PC-3 (cell line): ENCODE measurements around the gene TBC1D14. TPM values are rescaled to one million over a fixed set of nuclear protein-coding genes. Genes with fewer than 3 reads are reported as not detected.

Experiments used
- ATAC-seq: fragments of 200-7000 bp; cut with Tn5 transposase; 2 replicates; pipeline ENCODE4 v1.9.1; 2020; ENCODE audit warnings: mild to moderate bottlenecking, moderate library complexity
- BruUV-seq: library from RNA; stranded (reverse); fragments of 400-500 nt; replicated peaks from 2 replicates; lab custom pipeline; 2021; lab: Mats Ljungman, UMichigan
- CTCF ChIA-PET: fragments of 300-600 bp; sonication (Branson Sonifier 250); formaldehyde crosslinking; loops from one replicate; lab custom pipeline; 2022; ENCODE audit warnings: antibody characterized with exemption; lab: Charles Lee
- POLR2A ChIA-PET: fragments of 300-600 bp; sonication (Branson Sonifier 250); formaldehyde crosslinking; loops from one replicate; lab custom pipeline; 2022; ENCODE audit warnings: antibody characterized with exemption; ENCODE audit not compliant: unreplicated experiment; lab: Charles Lee
- DNase-seq: peaks from one replicate; pipeline ENCODE4 v3.0.0-alpha.2; 2015
- H2AFZ ChIP-seq: fragments of 300-600 bp; sonication (generic); 2 replicates; pipeline ENCODE4 v1.6.0; 2016; ENCODE audit warnings: antibody characterized with exemption, low read length
- H3F3A ChIP-seq: fragments of 300-600 bp; sonication (generic); one replicate; pipeline ENCODE4 v1.6.0; 2017; ENCODE audit warnings: antibody characterized with exemption, low read length, control low read depth, mild to moderate bottlenecking; ENCODE audit not compliant: unreplicated experiment
- H3K27ac ChIP-seq: fragments of 300-600 bp; sonication (generic); 2 replicates; pipeline ENCODE4 v1.5.1; 2016; ENCODE audit warnings: mild to moderate bottlenecking, low read length
- H3K27me3 ChIP-seq: fragments of 300-600 bp; sonication (generic); 2 replicates; pipeline ENCODE4 v1.6.1; 2016; ENCODE audit warnings: low read length, mixed read lengths
- H3K36me3 ChIP-seq: fragments of 300-600 bp; sonication (generic); 2 replicates; pipeline ENCODE4 v1.6.1; 2016; ENCODE audit warnings: low read depth, mixed run types, low read length, mixed read lengths
- H3K4me1 ChIP-seq: fragments of 300-600 bp; sonication (generic); 2 replicates; pipeline ENCODE4 v1.5.1; 2016; ENCODE audit warnings: low read length; ENCODE audit not compliant: insufficient read depth
- H3K4me2 ChIP-seq: fragments of 300-600 bp; sonication (generic); 2 replicates; pipeline ENCODE4 v1.6.0; 2016; ENCODE audit warnings: low read length
- H3K4me3 ChIP-seq: fragments of 300-600 bp; sonication (generic); 2 replicates; pipeline ENCODE4 v1.5.1; 2016; ENCODE audit warnings: mild to moderate bottlenecking, low read length, mixed read lengths
- H3K79me2 ChIP-seq: fragments of 300-600 bp; sonication (generic); 2 replicates; pipeline ENCODE4 v1.6.1; 2017; ENCODE audit warnings: low read length, mixed read lengths
- H3K9ac ChIP-seq: fragments of 300-600 bp; sonication (generic); 2 replicates; pipeline ENCODE4 v1.6.0; 2016; ENCODE audit warnings: mild to moderate bottlenecking, low read length
- H3K9me2 ChIP-seq: fragments of 300-600 bp; sonication (generic); replicated peaks from 2 replicates; pipeline ENCODE4 v1.6.1; 2016; ENCODE audit warnings: mixed run types, low read length, mixed read lengths
- H3K9me3 ChIP-seq: fragments of 300-600 bp; sonication (generic); 2 replicates; pipeline ENCODE4 v1.6.1; 2016; ENCODE audit warnings: low read length, mixed read lengths
- H4K20me1 ChIP-seq: fragments of 300-600 bp; sonication (generic); 2 replicates; pipeline ENCODE4 v1.6.1; 2016; ENCODE audit warnings: low read length, mixed read lengths
- CTCF ChIP-seq: fragments of 300-600 bp; sonication (generic); conservative IDR thresholded peaks from 2 replicates; pipeline ENCODE4 v1.5.1; 2017; ENCODE audit warnings: antibody characterized with exemption, low read depth, mild to moderate bottlenecking, low read length
- EZH2 ChIP-seq: fragments of 300-600 bp; sonication (generic); IDR thresholded peaks from one replicate; pipeline ENCODE4 v1.6.1; 2017; ENCODE audit warnings: antibody characterized with exemption, mild to moderate bottlenecking, low read length; ENCODE audit not compliant: unreplicated experiment
- EZH2phosphoT487 ChIP-seq: fragments of 300-600 bp; sonication (generic); IDR thresholded peaks from 2 replicates; pipeline ENCODE4 v1.6.1; 2018; ENCODE audit warnings: mild to moderate bottlenecking, antibody characterized with exemption, low read length, borderline replicate concordance
- intact Hi-C: fragments of 100-400 bp; cut with micrococcal nuclease; formaldehyde crosslinking; loops from 2 replicates; pipeline ENCODE4 v1.9.0; 2023
- total RNA-seq: library from RNA; depleted of rRNA; stranded (reverse); fragments of >200 nt; gene quantifications from 2 replicates; pipeline ENCODE4 v1.2.3, GENCODE V29; 2014

The TBC1D14 gene
- total RNA-seq, 1 experiment from 2014 or later = 33.0 TPM

- H3K4me2 ChIP-seq = no peak overlapping the region
- no peak overlapping the region for H2AFZ ChIP-seq
- H3K4me1 ChIP-seq = peaks cover 17% of the 10 kb centered on the region
- no peak overlapping the region for H3K4me3 ChIP-seq
- H3K9me2 ChIP-seq = no peaks in the 10 kb centered on the region
- DNase-seq (no peak), ATAC-seq (no peak)
- no peak overlapping the region for H3K9ac ChIP-seq
- TF ChIP-seq EZH2 (no peak), EZH2phosphoT487 (no peak), CTCF (no peak)
- intact Hi-C loops = no loop called here
- peaks cover 20% of the 10 kb centered on the region for H3K36me3 ChIP-seq
- no peaks in the 10 kb centered on the region for H3K79me2 ChIP-seq
- H3K27me3 ChIP-seq = no peaks in the 10 kb centered on the region
- H3F3A ChIP-seq = no peaks in the 10 kb centered on the region
- H4K20me1 ChIP-seq = no peaks in the 10 kb centered on the region
- H3K9me3 ChIP-seq = no peaks in the 10 kb centered on the region
- no TSS peak for BruUV-seq
- ChIA-PET CTCF (no interaction called here), POLR2A (no interaction called here)
- H3K27ac ChIP-seq = no peak overlapping the region
These were observed 93.7 kb downstream of the TBC1D14 start for GRCh38 chr4:7003176-7003878.

- Histone ChIP-seq H3K4me1 (peaks cover 12% of the 10 kb centered on the region), H3K9ac (no peak overlapping the region), H2AFZ (no peak overlapping the region), H3K27me3 (no peaks in the 10 kb centered on the region), H3K4me2 (no peak overlapping the region), H3K9me2 (no peaks in the 10 kb centered on the region), H3K36me3 (peaks cover 20% of the 10 kb centered on the region), H3K79me2 (no peaks in the 10 kb centered on the region), H3K27ac (no peak overlapping the region), H4K20me1 (no peaks in the 10 kb centered on the region), H3F3A (no peaks in the 10 kb centered on the region), H3K9me3 (no peaks in the 10 kb centered on the region), H3K4me3 (no peak overlapping the region)
- POLR2A ChIA-PET = no interaction called here
- ATAC-seq (no peak), DNase-seq (no peak)
- CTCF ChIA-PET = no interaction called here
- intact Hi-C loops = no loop called here
- no TSS peak for BruUV-seq
- TF ChIP-seq EZH2 (no peak), EZH2phosphoT487 (no peak), CTCF (no peak)
These were observed 94.2 kb downstream of the TBC1D14 start for GRCh38 chr4:7003879-7004240.

GRCh38 chr4:7004331-7004730, 94.7 kb downstream of the TBC1D14 start:
- H3K27ac ChIP-seq = no peak overlapping the region
- TF ChIP-seq CTCF (no peak), EZH2 (no peak), EZH2phosphoT487 (no peak)
- ATAC-seq = no peak

More at GRCh38 chr4:7004331-7004730, 94.7 kb downstream of the TBC1D14 start:
- Histone ChIP-seq H3K9ac (no peak overlapping the region), H2AFZ (no peak overlapping the region), H3K36me3 (peaks cover 20% of the 10 kb centered on the region), H3K4me3 (no peak overlapping the region), H3K4me2 (no peak overlapping the region), H4K20me1 (no peaks in the 10 kb centered on the region), H3K4me1 (peaks cover 7% of the 10 kb centered on the region), H3K79me2 (no peaks in the 10 kb centered on the region), H3K9me2 (no peaks in the 10 kb centered on the region), H3K9me3 (no peaks in the 10 kb centered on the region), H3F3A (no peaks in the 10 kb centered on the region), H3K27me3 (no peaks in the 10 kb centered on the region)
- ChIA-PET CTCF (no interaction called here), POLR2A (no interaction called here)
- no TSS peak for BruUV-seq
- intact Hi-C loops = no loop called here
- no peak for DNase-seq
